ENCODE results near the gene ANGEL1.
A peak's percentile ranks its signal among the peaks of the same experiment; 100 is the strongest.

Gene ANGEL1

GRCh38 chr14:76811561-76811960, 1.1 kb downstream of the ANGEL1 start:
- H3K27ac ChIP-seq (replicated peaks): peak overlapping the region; percentile 55
- H3K4me3 ChIP-seq (replicated peaks; ENCODE audit: insufficient read depth, low read length): peak overlapping the region; percentile 69
- TF ChIP-seq CTCF (IDR thresholded peaks at IDR 0.05; ENCODE audit: insufficient read depth, low read length) (no peak), SPI1 (IDR thresholded peaks at IDR 0.05; ENCODE audit: borderline replicate concordance, low read depth) (no peak), GABPA (IDR thresholded peaks at IDR 0.05; ENCODE audit: low read depth) (no peak), POLR2AphosphoS5 (IDR thresholded peaks at IDR 0.05; ENCODE audit: low read depth) (no peak), REST (IDR thresholded peaks at IDR 0.05; ENCODE audit: insufficient replicate concordance, low read depth) (no peak)
- H3K27me3 ChIP-seq (ENCODE audit: insufficient read depth, poor library complexity, severe bottlenecking): no peaks in the 10 kb centered on the region
- no peak for DNase-seq (ENCODE audit: low read depth in 1 of 2, low spot score in 1 of 2)

GRCh38 chr14:76810953-76811400, 1.7 kb downstream of the ANGEL1 start:
- H3K4me3 ChIP-seq (replicated peaks; ENCODE audit: insufficient read depth, low read length): peak overlapping the region; percentile 15; the same call in 1 of the 2 replicates

GRCh38 chr14:76810525-76810924, 2.2 kb downstream of the ANGEL1 start:
- Histone ChIP-seq H3K27ac (replicated peaks) (no peak overlapping the region), H3K27me3 (ENCODE audit: insufficient read depth, poor library complexity, severe bottlenecking) (no peaks in the 10 kb centered on the region), H3K4me3 (replicated peaks; ENCODE audit: insufficient read depth, low read length) (no peak overlapping the region)
- no peak for TF ChIP-seq POLR2AphosphoS5 (IDR thresholded peaks at IDR 0.05; ENCODE audit: low read depth)
- TF ChIP-seq CTCF (IDR thresholded peaks at IDR 0.05; ENCODE audit: insufficient read depth, low read length): no peak
- TF ChIP-seq SPI1 (IDR thresholded peaks at IDR 0.05; ENCODE audit: borderline replicate concordance, low read depth): no peak
- TF ChIP-seq GABPA (IDR thresholded peaks at IDR 0.05; ENCODE audit: low read depth): no peak
- TF ChIP-seq REST (IDR thresholded peaks at IDR 0.05; ENCODE audit: insufficient replicate concordance, low read depth): no peak
- DNase-seq (ENCODE audit: low read depth in 1 of 2, low spot score in 1 of 2): no peak

More at GRCh38 chr14:76810953-76811400, 1.7 kb downstream of the ANGEL1 start:
- no peak for TF ChIP-seq REST (IDR thresholded peaks at IDR 0.05; ENCODE audit: insufficient replicate concordance, low read depth)
- TF ChIP-seq CTCF (IDR thresholded peaks at IDR 0.05; ENCODE audit: insufficient read depth, low read length): peak; percentile 1
- TF ChIP-seq GABPA (IDR thresholded peaks at IDR 0.05; ENCODE audit: low read depth): no peak
- TF ChIP-seq POLR2AphosphoS5 (IDR thresholded peaks at IDR 0.05; ENCODE audit: low read depth): no peak
- Histone ChIP-seq H3K27ac (replicated peaks) (no peak overlapping the region), H3K27me3 (ENCODE audit: insufficient read depth, poor library complexity, severe bottlenecking) (no peaks in the 10 kb centered on the region)
- peak in 1 of 2 experiments; percentile 19 for DNase-seq (ENCODE audit: low read depth in 1 of 2, low spot score in 1 of 2)
